Activated CD8-positive, alpha-beta memory T cell treated with anti-CD3 and anti-CD28 coated beads, Interleukin-2, amount 10 ng/mL, durations not matched to agents 7 days and 5 days (primary cell): ENCODE measurements around the gene KCNJ14. TPM values are rescaled to one million over a fixed set of nuclear protein-coding genes. Genes with fewer than 3 reads are reported as not detected.

Experiments
- ATAC-seq: fragments of 150-1000 bp; cut with Tn5 transposase; one replicate; pipeline ENCODE4 v1.10.0; 2021; ENCODE audit warnings: moderate library complexity
- CTCF ChIA-PET: fragments of 350-600 bp; sonication (Branson Sonifier 250); formaldehyde crosslinking; loops from one replicate; lab custom pipeline; 2021; ENCODE audit warnings: antibody characterized with exemption; lab: Charles Lee
- DNase-seq: peaks from one replicate; pipeline ENCODE4 v3.0.0-alpha.2; 2020
- H3K27ac Mint-ChIP-seq: one replicate; pipeline ENCODE4 v1.8.0; 2021; ENCODE audit warnings: mild to moderate bottlenecking, mixed read lengths
- H3K27me3 Mint-ChIP-seq: one replicate; pipeline ENCODE4 v1.8.0; 2021; ENCODE audit warnings: mixed read lengths
- H3K36me3 Mint-ChIP-seq: one replicate; pipeline ENCODE4 v1.8.0; 2021; ENCODE audit warnings: mild to moderate bottlenecking, mixed read lengths
- H3K4me1 Mint-ChIP-seq: one replicate; pipeline ENCODE4 v1.8.0; 2021; ENCODE audit warnings: mixed read lengths
- H3K4me3 Mint-ChIP-seq: one replicate; pipeline ENCODE4 v1.8.0; 2021; ENCODE audit warnings: mild to moderate bottlenecking, moderate library complexity, mixed read lengths
- H3K9me3 Mint-ChIP-seq: one replicate; pipeline ENCODE4 v1.8.0; 2022; ENCODE audit warnings: low read depth, mixed read lengths
- total RNA-seq, 2 experiments: library from RNA; stranded (reverse); gene quantifications; one replicate each; pipeline ENCODE4 v1.2.3, GENCODE V29; 2021

The KCNJ14 gene
- total RNA-seq, 2 experiments from 2014 or later: 0.85 to 1.5 TPM

DNA sequence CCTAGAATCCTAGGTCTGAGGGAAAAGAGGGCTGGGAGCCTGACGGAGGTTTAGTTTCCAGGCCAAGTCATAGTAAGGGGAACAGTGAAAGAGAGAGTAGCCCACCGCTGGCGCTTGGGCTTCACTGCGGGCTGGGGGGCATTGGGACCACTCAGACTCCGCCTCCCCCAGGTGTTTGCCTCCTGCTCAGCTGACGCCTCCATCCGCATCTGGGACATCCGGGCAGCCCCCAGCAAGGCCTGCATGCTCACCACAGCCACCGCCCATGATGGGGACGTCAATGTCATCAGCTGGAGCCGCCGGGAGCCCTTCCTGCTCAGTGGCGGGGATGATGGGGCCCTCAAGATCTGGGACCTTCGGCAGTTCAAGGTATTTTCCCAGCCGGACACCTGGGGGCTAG, 4.5 kb upstream of the KCNJ14 start:
- DNase-seq (no peak), ATAC-seq (no peak)
- Mint-ChIP-seq H3K36me3 (peaks cover 30% of the 10 kb centered on the region), H3K4me1 (peaks cover 20% of the 10 kb centered on the region), H3K4me3 (no peak overlapping the region), H3K27me3 (no peaks in the 10 kb centered on the region), H3K27ac (no peak overlapping the region), H3K9me3 (no peaks in the 10 kb centered on the region)
- CTCF ChIA-PET: no interaction called here

DNA sequence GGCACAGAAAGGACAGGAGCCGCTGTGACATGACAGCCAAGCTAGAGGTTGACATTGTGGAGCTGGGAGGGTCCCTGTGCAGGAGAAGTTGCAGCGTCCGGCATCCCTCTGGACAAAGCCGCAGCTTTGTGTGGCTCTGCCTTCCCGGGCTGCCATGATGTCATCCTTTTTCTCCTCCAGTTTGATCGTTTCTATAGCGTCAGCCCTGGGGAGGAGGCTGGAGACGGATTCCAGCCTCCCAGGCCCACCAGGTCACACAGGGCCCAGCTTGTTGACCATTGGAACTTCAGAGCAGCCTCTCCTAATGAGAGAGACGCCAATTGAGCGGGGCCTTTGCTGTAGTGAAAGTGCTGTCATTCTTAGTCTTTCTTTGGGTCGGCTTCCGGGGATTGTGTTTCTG, 3.8 kb upstream of the KCNJ14 start:
- Mint-ChIP-seq H3K4me3 (no peak overlapping the region), H3K36me3 (peaks cover 33% of the 10 kb centered on the region), H3K9me3 (no peaks in the 10 kb centered on the region), H3K27me3 (no peaks in the 10 kb centered on the region), H3K27ac (no peak overlapping the region), H3K4me1 (peaks cover 15% of the 10 kb centered on the region)
- ATAC-seq (no peak), DNase-seq (no peak)
- CTCF ChIA-PET: interaction anchor here (0.6 kb wide), 1 partner anchor 60 kb away, joined by 3 read pairs; the partner anchor contains the start of gene KDELR1

DNA sequence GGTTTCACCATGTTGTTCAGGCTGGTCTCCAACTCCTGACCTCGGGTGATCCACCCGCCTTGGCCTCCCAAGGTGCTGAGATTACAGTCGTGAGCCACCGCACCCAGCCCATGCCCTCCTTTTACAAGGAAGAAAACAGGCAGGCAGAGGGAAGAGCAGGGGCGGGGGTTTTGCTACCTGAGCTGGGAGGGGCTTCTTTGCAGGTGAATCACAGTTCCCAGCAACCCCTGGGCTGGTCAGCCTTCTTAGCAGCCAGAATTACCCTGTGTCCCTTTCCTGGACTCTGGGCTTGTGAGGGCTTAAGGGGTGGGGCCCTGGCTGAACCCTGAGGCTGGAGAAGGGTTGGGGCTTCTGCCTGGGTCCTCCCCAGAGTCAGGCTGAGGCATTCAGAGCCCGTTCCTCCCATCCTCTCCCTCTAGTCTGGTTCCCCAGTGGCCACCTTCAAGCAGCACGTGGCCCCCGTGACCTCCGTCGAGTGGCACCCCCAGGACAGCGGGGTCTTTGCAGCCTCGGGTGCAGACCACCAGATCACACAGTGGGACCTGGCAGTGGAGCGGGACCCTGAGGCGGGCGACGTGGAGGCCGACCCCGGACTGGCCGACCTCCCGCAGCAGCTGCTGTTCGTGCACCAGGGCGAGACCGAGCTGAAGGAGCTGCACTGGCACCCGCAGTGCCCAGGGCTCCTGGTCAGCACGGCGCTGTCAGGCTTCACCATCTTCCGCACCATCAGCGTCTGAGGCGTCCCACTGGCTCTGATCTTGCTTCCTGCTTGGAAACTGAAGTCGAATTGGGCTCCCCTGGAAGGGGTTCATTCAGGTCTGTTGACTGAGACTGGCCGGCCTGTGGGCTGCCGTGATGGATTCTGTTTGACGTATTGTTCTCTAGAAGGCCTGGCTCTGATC, 2.8 kb upstream of the KCNJ14 start:
- CTCF ChIA-PET: no interaction called here
- Mint-ChIP-seq H3K36me3 (peaks cover 31% of the 10 kb centered on the region), H3K27me3 (no peaks in the 10 kb centered on the region), H3K4me3 (no peak overlapping the region), H3K9me3 (no peaks in the 10 kb centered on the region), H3K27ac (no peak overlapping the region), H3K4me1 (peaks cover 10% of the 10 kb centered on the region)
- no peak for ATAC-seq
- no peak for DNase-seq

DNA sequence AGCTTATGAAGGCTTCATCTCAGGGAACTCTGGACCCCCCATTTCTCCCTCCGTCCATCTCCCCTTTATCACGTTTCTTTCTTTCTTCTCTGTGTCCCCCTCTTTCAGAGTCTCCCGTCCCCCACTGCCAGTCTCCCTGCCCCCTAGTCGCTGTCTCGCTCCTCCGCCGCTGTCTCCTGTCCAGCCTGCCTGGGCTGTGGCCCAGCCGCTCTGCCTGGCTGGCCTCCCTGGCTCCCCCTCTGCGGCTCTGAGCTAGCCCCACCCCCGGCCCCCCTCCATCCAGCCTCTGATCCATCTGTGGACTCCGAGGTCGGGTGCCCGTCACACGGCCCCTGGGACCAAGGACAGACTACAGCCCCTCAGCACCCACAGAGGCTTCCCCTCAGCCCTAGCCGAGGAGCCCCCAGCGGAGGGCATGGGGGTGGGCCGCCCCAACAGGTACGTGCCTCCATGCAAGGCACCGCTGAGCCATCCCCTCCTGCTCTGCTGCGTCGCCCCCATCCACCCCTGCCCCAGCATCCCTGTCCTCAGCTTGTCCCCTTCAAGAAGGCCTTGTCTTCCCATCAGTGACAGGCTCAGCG, 1.1 kb upstream of the KCNJ14 start:
- no peak for ATAC-seq
- Mint-ChIP-seq H3K27ac (no peak overlapping the region), H3K36me3 (peaks cover 20% of the 10 kb centered on the region), H3K4me1 (peaks cover 7% of the 10 kb centered on the region), H3K27me3 (no peaks in the 10 kb centered on the region), H3K4me3 (no peak overlapping the region), H3K9me3 (no peaks in the 10 kb centered on the region)
- CTCF ChIA-PET: no interaction called here
- DNase-seq: no peak

DNA sequence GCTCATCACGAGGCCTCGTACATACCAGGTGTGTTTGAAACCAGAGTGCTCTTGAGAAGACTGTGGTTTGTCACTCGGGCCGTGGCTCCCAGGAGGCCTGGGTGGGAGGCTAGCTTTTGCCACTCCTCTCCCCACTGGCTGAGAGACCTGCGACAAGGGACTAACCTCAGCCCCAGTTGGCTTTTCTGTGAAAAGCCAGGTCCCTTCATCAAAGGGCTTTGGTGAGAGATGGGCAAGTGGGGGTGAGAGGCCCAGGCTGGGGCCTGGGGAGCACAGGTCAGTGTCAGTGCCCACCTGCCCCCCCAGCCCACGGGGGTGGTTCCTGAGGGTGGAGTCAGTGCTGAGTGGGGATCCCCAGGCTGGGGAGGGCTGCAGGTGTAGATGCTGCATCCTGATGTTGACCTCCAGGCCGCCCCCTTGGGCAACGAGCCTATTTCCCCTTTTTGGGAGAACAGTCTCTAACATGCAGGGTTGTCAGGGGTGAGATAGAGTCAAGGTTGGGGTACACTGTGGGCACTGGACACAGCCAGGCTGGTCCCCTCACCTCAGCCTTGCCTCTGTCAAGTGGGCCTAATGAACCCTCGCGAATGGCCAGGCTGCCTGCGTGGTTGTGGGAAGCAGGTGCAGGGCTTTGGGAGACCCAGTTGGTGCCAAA, 661 bp downstream of the KCNJ14 start:
- H3K27me3 Mint-ChIP-seq: no peaks in the 10 kb centered on the region
- peaks cover 17% of the 10 kb centered on the region for H3K36me3 Mint-ChIP-seq
- DNase-seq (no peak), ATAC-seq (no peak)
- H3K27ac Mint-ChIP-seq: no peak overlapping the region
- CTCF ChIA-PET: no interaction called here
- H3K4me1 Mint-ChIP-seq: peaks cover 7% of the 10 kb centered on the region
- H3K4me3 Mint-ChIP-seq: no peak overlapping the region
- H3K9me3 Mint-ChIP-seq: no peaks in the 10 kb centered on the region

DNA sequence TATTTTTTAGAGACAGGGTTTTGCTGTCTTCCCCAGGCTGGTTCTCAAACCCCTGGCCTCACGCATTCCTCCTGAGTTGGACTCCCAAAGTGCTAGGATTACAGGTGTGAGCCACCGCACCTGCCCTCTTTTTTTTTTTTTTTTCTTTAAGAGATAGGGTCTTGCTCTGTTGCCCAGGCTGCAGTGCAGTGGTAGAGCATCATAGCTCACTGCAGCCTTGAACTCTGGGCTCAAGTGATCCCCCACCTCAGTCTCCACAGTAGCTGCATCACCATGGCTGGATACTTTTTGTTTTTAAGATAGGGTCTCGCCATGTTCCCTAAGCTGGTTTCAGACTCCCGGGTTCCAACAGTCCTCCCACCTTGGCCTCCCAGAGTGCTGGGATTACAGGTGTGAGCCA, 1.5 kb downstream of the KCNJ14 start:
- Mint-ChIP-seq H3K4me1 (peaks cover 7% of the 10 kb centered on the region), H3K27ac (no peak overlapping the region), H3K27me3 (no peaks in the 10 kb centered on the region), H3K9me3 (no peaks in the 10 kb centered on the region), H3K36me3 (peaks cover 15% of the 10 kb centered on the region), H3K4me3 (no peak overlapping the region)
- DNase-seq (no peak), ATAC-seq (no peak)
- CTCF ChIA-PET: no interaction called here

DNA sequence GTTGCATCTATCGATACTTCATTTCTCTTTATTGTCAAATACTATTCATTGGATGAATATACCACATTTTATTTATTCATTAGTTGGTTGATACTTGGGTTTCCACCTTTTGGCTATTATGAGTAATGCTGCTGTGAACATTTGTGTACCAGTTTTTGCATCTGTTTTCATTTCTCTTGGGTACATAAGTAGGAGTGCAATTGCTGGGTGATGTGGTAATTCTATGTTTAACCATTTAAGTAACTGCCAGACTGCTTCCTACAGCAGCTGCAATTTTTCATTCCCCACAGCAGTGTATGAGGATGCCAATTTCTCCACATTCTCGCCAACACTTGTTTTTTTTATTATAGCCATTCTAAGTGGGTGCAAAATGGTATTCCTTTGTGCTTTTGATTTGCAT, 2.6 kb downstream of the KCNJ14 start:
- ATAC-seq (no peak), DNase-seq (no peak)
- Mint-ChIP-seq H3K27me3 (no peaks in the 10 kb centered on the region), H3K9me3 (no peaks in the 10 kb centered on the region), H3K36me3 (peaks cover 11% of the 10 kb centered on the region), H3K4me1 (peaks cover 7% of the 10 kb centered on the region), H3K4me3 (no peak overlapping the region), H3K27ac (no peak overlapping the region)
- CTCF ChIA-PET: interaction anchor here (1.0 kb wide), 1 partner anchor 48 kb away, joined by 3 read pairs; no protein-coding TSS in a partner anchor

DNA sequence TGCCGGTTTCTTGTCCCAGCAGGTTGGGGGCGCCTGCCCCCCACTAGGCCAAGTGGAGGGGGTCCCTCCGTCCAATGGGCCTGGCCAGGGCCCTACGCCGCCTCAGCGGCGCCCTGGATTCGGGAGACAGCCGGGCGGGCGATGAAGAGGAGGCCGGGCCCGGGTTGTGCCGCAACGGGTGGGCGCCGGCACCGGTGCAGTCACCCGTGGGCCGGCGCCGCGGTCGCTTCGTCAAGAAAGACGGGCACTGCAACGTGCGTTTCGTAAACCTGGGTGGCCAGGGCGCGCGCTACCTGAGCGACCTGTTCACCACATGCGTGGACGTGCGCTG, 6.2 kb downstream of the KCNJ14 start:
- no peak for ATAC-seq
- CTCF ChIA-PET: interaction anchor here (0.6 kb wide), 1 partner anchor 116 kb away, joined by 3 read pairs; no protein-coding TSS in a partner anchor
- Mint-ChIP-seq H3K27ac (no peak overlapping the region), H3K27me3 (no peaks in the 10 kb centered on the region), H3K4me1 (peaks cover 15% of the 10 kb centered on the region), H3K9me3 (no peaks in the 10 kb centered on the region), H3K36me3 (peaks cover 1% of the 10 kb centered on the region), H3K4me3 (no peak overlapping the region)
- no peak for DNase-seq

DNA sequence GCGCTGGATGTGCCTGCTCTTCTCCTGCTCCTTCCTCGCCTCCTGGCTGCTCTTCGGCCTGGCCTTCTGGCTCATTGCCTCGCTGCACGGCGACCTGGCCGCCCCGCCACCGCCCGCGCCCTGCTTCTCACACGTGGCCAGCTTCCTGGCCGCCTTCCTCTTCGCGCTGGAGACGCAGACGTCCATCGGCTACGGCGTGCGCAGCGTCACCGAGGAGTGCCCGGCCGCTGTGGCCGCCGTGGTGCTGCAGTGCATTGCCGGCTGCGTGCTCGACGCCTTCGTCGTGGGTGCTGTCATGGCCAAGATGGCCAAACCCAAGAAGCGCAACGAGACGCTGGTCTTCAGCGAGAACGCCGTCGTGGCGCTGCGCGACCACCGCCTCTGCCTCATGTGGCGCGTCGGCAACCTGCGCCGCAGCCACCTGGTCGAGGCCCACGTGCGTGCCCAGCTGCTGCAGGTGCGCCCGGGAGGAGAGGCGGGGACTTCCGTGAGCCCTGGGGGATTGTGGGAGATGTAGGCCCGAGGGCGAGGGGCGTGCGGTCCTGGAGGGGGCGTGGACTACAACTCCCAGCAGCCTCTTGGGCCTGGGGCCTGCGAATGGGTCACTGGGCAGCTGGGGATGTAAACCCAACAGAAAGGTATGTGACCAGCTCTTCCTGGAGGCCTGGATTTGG, 6.7 kb downstream of the KCNJ14 start:
- no peak for ATAC-seq
- peaks cover 1% of the 10 kb centered on the region for H3K36me3 Mint-ChIP-seq
- no peaks in the 10 kb centered on the region for H3K27me3 Mint-ChIP-seq
- peaks cover 15% of the 10 kb centered on the region for H3K4me1 Mint-ChIP-seq
- H3K4me3 Mint-ChIP-seq: no peak overlapping the region
- H3K9me3 Mint-ChIP-seq: no peaks in the 10 kb centered on the region
- H3K27ac Mint-ChIP-seq: no peak overlapping the region
- DNase-seq: no peak
- CTCF ChIA-PET: interaction anchor here (0.6 to 1.5 kb wide), 2 partner anchors 28 to 116 kb away, joined by 3 to 4 read pairs; no protein-coding TSS in a partner anchor

DNA sequence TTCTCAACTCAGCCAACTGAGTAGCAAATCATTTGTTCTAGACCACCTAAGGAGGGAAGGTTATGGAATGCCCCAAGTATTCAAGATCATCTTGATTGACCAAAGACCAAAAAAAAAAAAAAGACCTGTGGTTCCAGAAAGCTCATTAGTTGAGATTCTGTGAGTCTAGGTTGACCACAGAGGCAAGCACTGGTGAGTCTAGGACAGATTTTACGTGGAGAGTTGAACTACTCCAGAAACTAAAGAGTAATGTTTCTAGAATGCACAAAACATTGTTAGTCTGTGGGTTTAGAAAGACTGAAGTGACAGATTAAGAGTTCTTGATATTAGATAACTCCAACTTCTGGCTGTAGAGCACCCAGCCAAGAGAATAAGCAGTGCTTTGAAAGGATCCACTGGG, 9.8 kb downstream of the KCNJ14 start:
- DNase-seq (no peak), ATAC-seq (no peak)
- H3K36me3 Mint-ChIP-seq: peaks cover 1% of the 10 kb centered on the region
- H3K27me3 Mint-ChIP-seq: no peaks in the 10 kb centered on the region
- H3K27ac Mint-ChIP-seq: no peak overlapping the region
- H3K9me3 Mint-ChIP-seq: no peaks in the 10 kb centered on the region
- peaks cover 30% of the 10 kb centered on the region for H3K4me1 Mint-ChIP-seq
- no peak overlapping the region for H3K4me3 Mint-ChIP-seq
- CTCF ChIA-PET: no interaction called here

DNA sequence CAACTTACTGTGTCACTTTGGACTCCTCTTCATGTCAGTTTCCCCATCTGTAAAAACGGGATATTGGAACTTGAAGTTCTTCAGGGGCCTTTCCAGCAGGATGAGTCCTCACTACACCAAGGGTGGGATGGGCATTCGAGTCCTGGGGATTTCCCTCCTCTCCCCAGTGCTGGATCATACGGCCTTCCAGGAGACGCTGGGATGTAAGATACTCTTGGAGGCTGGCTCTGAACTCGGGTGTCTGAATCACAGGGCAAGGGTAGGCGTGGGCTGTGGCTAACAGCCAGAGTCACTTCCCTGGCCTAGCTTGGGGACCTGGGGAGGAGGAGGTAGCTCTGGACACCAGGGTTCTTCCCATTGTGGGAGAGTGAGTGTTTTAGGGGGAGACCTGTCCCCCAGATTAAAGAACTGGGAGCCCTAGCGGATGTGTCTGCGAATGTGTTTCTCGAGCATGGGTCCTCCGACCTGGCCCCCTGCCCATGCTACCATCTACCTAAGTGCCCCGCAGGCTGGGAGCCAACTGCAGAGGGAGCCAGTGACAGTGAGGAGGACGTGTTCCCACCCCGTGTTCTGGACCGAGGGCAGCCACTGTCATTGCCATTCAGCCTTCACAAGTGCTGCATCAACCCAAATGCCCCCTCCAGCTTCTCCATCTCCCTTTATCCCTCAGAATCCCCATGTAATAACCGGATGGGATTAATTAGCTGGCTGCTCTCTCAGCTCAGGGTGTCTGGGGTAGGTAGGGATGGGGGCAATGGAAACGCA, 11.4 kb downstream of the KCNJ14 start:
- no peaks in the 10 kb centered on the region for H3K9me3 Mint-ChIP-seq
- CTCF ChIA-PET: interaction anchor here (1.3 to 2.6 kb wide), 2 partner anchors 17 to 23 kb away, joined by 3 to 8 read pairs; no protein-coding TSS in a partner anchor
- H3K36me3 Mint-ChIP-seq: peaks cover 3% of the 10 kb centered on the region
- H3K4me1 Mint-ChIP-seq: peaks cover 35% of the 10 kb centered on the region
- H3K27ac Mint-ChIP-seq: no peak overlapping the region
- ATAC-seq (no peak), DNase-seq (no peak)
- no peaks in the 10 kb centered on the region for H3K27me3 Mint-ChIP-seq
- H3K4me3 Mint-ChIP-seq: no peak overlapping the region

DNA sequence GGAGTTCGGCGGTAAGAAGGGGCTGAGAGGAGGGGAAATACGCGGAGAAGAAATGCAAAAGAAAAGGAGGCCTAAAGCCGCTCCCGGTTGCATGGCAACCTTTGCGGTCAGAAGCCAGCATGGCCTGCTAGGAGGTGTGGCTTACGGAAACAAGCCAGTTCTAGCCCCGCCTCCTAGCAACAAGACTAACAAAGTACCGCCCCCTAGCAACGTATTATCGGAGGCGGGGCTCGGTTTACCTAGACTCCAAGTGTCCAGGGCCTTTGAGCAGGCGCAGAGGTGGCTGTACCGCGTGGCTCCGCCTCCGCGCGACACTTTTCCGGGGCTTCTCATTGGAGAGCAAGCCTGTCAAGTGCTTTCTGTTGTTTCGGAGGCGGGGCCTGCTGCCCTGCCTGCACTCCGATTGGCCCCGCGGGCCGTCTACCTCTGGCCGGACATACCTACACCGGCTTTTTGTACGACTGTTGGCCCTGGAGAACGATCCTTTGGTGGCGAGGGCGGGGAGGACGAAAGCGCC, 13.5 kb downstream of the KCNJ14 start:
- Mint-ChIP-seq H3K27me3 (no peaks in the 10 kb centered on the region), H3K4me3 (peak overlapping the region; percentile 83), H3K36me3 (peaks cover 9% of the 10 kb centered on the region), H3K4me1 (peaks cover 33% of the 10 kb centered on the region), H3K27ac (peak overlapping the region; percentile 86), H3K9me3 (no peaks in the 10 kb centered on the region)
- CTCF ChIA-PET: no interaction called here
- peak; percentile 100 for DNase-seq
- peak; percentile 94 for ATAC-seq
